ENCODE data around the gene SAMHD1.
"Not testable (repeated sequence)": the region's sequence is repeated elsewhere in the genome, so short reads cannot be mapped to it uniquely, and the experiment has no call there.

Gene SAMHD1

GRCh38 chr20:36850759-36851158 lies 100.7 kb downstream of the SAMHD1 start:
- no peak for DNase-seq

- DNase-seq: no peak
Measured at GRCh38 chr20:36849333-36850065, 102.0 kb downstream of the SAMHD1 start.

GRCh38 chr20:36848677-36849076 lies 102.8 kb downstream of the SAMHD1 start:
- DNase-seq: no peak

- no peak for DNase-seq
Measured at GRCh38 chr20:36848078-36848660, 103.3 kb downstream of the SAMHD1 start.

- DNase-seq: no peak
Measured at GRCh38 chr20:36847710-36848040, 103.8 kb downstream of the SAMHD1 start.

- no peak for DNase-seq
Measured at GRCh38 chr20:36847009-36847709, 104.3 kb downstream of the SAMHD1 start.

- no peak for DNase-seq
Measured at GRCh38 chr20:36845288-36845971, 106.1 kb downstream of the SAMHD1 start.

- DNase-seq: not testable (repeated sequence)
Measured at GRCh38 chr20:36841030-36841429, 110.5 kb downstream of the SAMHD1 start.

Data from stimulated activated CD4-positive, alpha-beta T cell treated with anti-CD3 and anti-CD28 coated beads, Interleukin-4, amount 100 ng/mL, for 24 hours (primary cell).